Upper lobe of left lung (tissue), 6 donors: ENCODE measurements around the gene TCF7. TPM values are rescaled to one million over a fixed set of nuclear protein-coding genes. Genes with fewer than 3 reads are reported as not detected.

Experiments used
- ATAC-seq, 2 donors: fragments of 200-7000 bp; cut with Tn5 transposase; one replicate each; pipeline ENCODE4 v1.9.1; 2022; ENCODE audit warnings: mild to moderate bottlenecking in 2 of 2, moderate library complexity in 2 of 2; ENCODE audit not compliant: low FRiP score in 2 of 2
- DNase-seq, 2 donors: peaks; one replicate each; pipeline ENCODE4 v3.0.0-alpha.2; 2019 to 2020
- H3K27ac ChIP-seq, 4 donors: fragments of 200-600 bp; sonication (generic); one replicate each; pipeline ENCODE4 v1.5.1; 2016 to 2019
- H3K27me3 ChIP-seq, 4 donors: fragments of 200-600 bp; sonication (generic); one replicate each; pipeline ENCODE4 v1.5.1; 2017 to 2019
- H3K36me3 ChIP-seq, 4 donors: fragments of 200-600 bp; sonication (generic); one replicate each; pipeline ENCODE4 v1.5.1; 2016 to 2019
- H3K4me1 ChIP-seq, 4 donors: fragments of 200-600 bp; sonication (generic); one replicate each; pipeline ENCODE4 v1.5.1; 2018 to 2019
- H3K4me3 ChIP-seq, 4 donors: fragments of 200-600 bp; sonication (generic); one replicate each; pipeline ENCODE4 v1.5.1; 2017 to 2019; ENCODE audit warnings: mild to moderate bottlenecking in 2 of 4, moderate library complexity in 1 of 4
- H3K9me3 ChIP-seq, 4 donors: fragments of 200-600 bp; sonication (generic); one replicate each; pipeline ENCODE4 v1.5.1; 2018 to 2019
- CTCF ChIP-seq, 6 experiments: fragments of 450-650 bp in 4 of 6; fragments of 200-600 bp in 2 of 6; sonication (generic) in 2 of 6; IDR thresholded peaks; one replicate each; pipeline ENCODE4 v1.5.1; 2016 to 2019; ENCODE audit warnings: antibody characterized with exemption in 6 of 6
- EP300 ChIP-seq, 4 donors: sonication (generic); formaldehyde crosslinking; IDR thresholded peaks; one replicate each; pipeline ENCODE4 v1.5.1; 2017; ENCODE audit warnings: antibody characterized with exemption in 4 of 4, control low read depth in 2 of 4
- POLR2A ChIP-seq, 4 donors: fragments of 450-650 bp; IDR thresholded peaks; one replicate each; pipeline ENCODE4 v1.5.1; 2016 to 2017; ENCODE audit warnings: antibody characterized with exemption in 4 of 4, mild to moderate bottlenecking in 2 of 4
- POLR2AphosphoS5 ChIP-seq, 2 donors: sonication (generic); formaldehyde crosslinking; IDR thresholded peaks; one replicate each; pipeline ENCODE4 v1.5.1; 2017; ENCODE audit warnings: antibody characterized with exemption in 2 of 2
- WGBS, 2 donors: methylation state at CpG; one replicate each; pipeline ENCODE4 v1.1.5; 2017 to 2018; 5-methylcytosine and 5-hydroxymethylcytosine counted together
- total RNA-seq, 6 donors: library from RNA; depleted of rRNA in 4 of 6; stranded (reverse); fragments of >200 nt in 4 of 6; gene quantifications; one replicate each; pipeline versions ENCODE4 v1.1.0 to v1.2.1, GENCODE V29; 2016 to 2021
- donor health status: DM: no; HTN: no; CAD: no; lungs with moderate emphysema.
- donor health status: DM: no; HTN: yes; CAD: no; lungs with severe emphysema.

TCF7 gene
- total RNA-seq, 6 donors from 2014 or later: 3.5 to 7.4 (median 5.8) TPM

DNA sequence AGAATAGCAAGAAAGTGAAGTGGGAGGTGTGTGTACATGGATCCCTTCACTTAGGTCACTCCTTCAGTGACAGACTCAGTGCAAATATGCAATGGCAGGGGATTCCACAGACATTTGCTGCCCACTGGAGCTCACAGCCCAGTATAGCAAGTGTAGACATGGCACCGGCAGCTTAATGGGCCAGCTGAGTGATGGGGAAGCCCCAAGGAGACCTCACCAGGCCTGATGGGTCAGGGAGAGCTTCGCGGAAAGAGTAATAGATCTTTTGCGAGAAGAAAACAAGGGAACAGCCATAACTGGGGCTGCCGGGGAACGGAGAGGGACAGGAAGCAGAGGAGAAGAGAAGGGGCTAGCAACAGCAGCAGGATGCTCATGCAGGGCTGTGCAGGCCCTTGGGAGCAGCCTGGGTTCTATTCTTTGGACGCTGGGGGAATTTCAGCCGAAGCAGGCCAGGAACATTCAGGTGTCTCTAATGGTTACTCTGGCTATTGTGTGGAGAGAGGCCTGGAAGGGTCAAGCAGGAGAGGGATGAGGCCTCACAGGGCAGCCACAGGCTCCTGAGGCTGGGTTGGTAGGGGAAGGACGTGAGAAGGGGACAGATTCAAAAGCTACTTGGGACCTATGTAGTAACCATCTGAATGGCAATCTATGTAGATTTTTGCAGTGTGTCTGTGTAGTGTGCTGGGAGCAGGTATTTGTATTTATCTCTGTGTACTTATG is 27.0 kb downstream of the TCF7 start:
- no peaks in the 10 kb centered on the region for H3K9me3 ChIP-seq
- no peak for TF ChIP-seq POLR2A (IDR thresholded peaks at IDR 0.05)
- peak in 1 of 6 experiments; percentile 8 for TF ChIP-seq CTCF (IDR thresholded peaks at IDR 0.05)
- TF ChIP-seq POLR2AphosphoS5 (IDR thresholded peaks at IDR 0.05): no peak
- TF ChIP-seq EP300 (IDR thresholded peaks at IDR 0.05): no peak
- no peak overlapping the region for H3K4me3 ChIP-seq
- peak in 1 of 2 donors; percentile 8 for DNase-seq
- H3K27me3 ChIP-seq: no peaks in the 10 kb centered on the region
- peaks cover 0 to 72% (median 36%) of the 10 kb centered on the region in 4 donors for H3K36me3 ChIP-seq
- no peak for ATAC-seq
- peaks cover 5 to 33% (median 9%) of the 10 kb centered on the region in 4 donors for H3K4me1 ChIP-seq
- 82 to 88% methylated on average over 9 of the region's 9 CpGs for WGBS, 2 donors
- H3K27ac ChIP-seq: no peak overlapping the region

GRCh38 chr5:134142052-134142451 is 27.6 kb downstream of the TCF7 start:
- TF ChIP-seq POLR2AphosphoS5 (IDR thresholded peaks at IDR 0.05) (no peak), CTCF (IDR thresholded peaks at IDR 0.05) (no peak), EP300 (IDR thresholded peaks at IDR 0.05) (no peak), POLR2A (IDR thresholded peaks at IDR 0.05) (no peak)
- Histone ChIP-seq H3K36me3 (peaks cover 0 to 72% (median 37%) of the 10 kb centered on the region in 4 donors), H3K9me3 (no peaks in the 10 kb centered on the region), H3K4me3 (no peak overlapping the region), H3K27me3 (no peaks in the 10 kb centered on the region), H3K4me1 (peaks cover 8 to 33% (median 12%) of the 10 kb centered on the region in 4 donors), H3K27ac (no peak overlapping the region)
- WGBS, 2 donors: 83 to 86% methylated on average over 5 of the region's 5 CpGs
- DNase-seq (peak in 1 of 2 donors; percentile 14), ATAC-seq (no peak)

GRCh38 chr5:134142806-134143205 is 28.3 kb downstream of the TCF7 start:
- Histone ChIP-seq H3K27me3 (no peaks in the 10 kb centered on the region), H3K27ac (no peak overlapping the region), H3K4me3 (no peak overlapping the region), H3K4me1 (peaks cover 7 to 38% (median 15%) of the 10 kb centered on the region in 4 donors), H3K36me3 (peaks cover 0 to 78% (median 41%) of the 10 kb centered on the region in 4 donors), H3K9me3 (no peaks in the 10 kb centered on the region)
- WGBS, 2 donors: 93 to 100% methylated on average over 8 to 12 of the region's 12 CpGs
- DNase-seq (peak; percentile 17 to 47), ATAC-seq (no peak)
- TF ChIP-seq EP300 (IDR thresholded peaks at IDR 0.05): no peak
- TF ChIP-seq POLR2AphosphoS5 (IDR thresholded peaks at IDR 0.05): no peak
- no peak for TF ChIP-seq POLR2A (IDR thresholded peaks at IDR 0.05)
- no peak for TF ChIP-seq CTCF (IDR thresholded peaks at IDR 0.05)

- TF ChIP-seq EP300 (IDR thresholded peaks at IDR 0.05) (no peak), POLR2AphosphoS5 (IDR thresholded peaks at IDR 0.05) (no peak), POLR2A (IDR thresholded peaks at IDR 0.05) (no peak), CTCF (IDR thresholded peaks at IDR 0.05) (no peak)
- H3K36me3 ChIP-seq: peaks cover 0 to 80% (median 43%) of the 10 kb centered on the region in 4 donors
- ATAC-seq (no peak), DNase-seq (peak in 1 of 2 donors; percentile 1)
- peaks cover 7 to 38% (median 15%) of the 10 kb centered on the region in 4 donors for H3K4me1 ChIP-seq
- no peaks in the 10 kb centered on the region for H3K27me3 ChIP-seq
- WGBS, 2 donors: 96% methylated on average over 5 of the region's 5 CpGs
- no peaks in the 10 kb centered on the region for H3K9me3 ChIP-seq
- H3K4me3 ChIP-seq: no peak overlapping the region
- H3K27ac ChIP-seq: no peak overlapping the region
Observed at GRCh38 chr5:134143431-134143830, 28.9 kb downstream of the TCF7 start.
